ENCODE data around the gene RCBTB1. TPM values are rescaled to one million over a fixed set of nuclear protein-coding genes. Genes with fewer than 3 reads are reported as not detected.

RCBTB1 gene
- total RNA-seq, 1 donor from 2014 or later: 16.1 TPM

- Histone ChIP-seq H3K36me3 (ENCODE audit: insufficient read depth, low read length) (peaks cover 9% of the 10 kb centered on the region), H2AFZ (ENCODE audit: low read depth, low read length) (no peak overlapping the region), H3K79me2 (ENCODE audit: insufficient read depth, low read length) (no peaks in the 10 kb centered on the region), H3K4me3 (ENCODE audit: insufficient read depth, low read depth, low read length) (no peak overlapping the region), H3K4me1 (ENCODE audit: insufficient read depth, low read length) (no peaks in the 10 kb centered on the region), H3K9ac (ENCODE audit: low read length) (no peak overlapping the region), H3K27me3 (ENCODE audit: insufficient read depth, low read length) (no peaks in the 10 kb centered on the region), H3K9me3 (ENCODE audit: insufficient read depth, low read depth, low read length) (no peaks in the 10 kb centered on the region), H3K27ac (ENCODE audit: low read depth, low read length) (no peak overlapping the region), H4K20me1 (ENCODE audit: insufficient read depth, low read length) (no peaks in the 10 kb centered on the region), H3K4me2 (ENCODE audit: low read length) (no peak overlapping the region)
- Mint-ChIP-seq H3K27me3 (ENCODE audit: low read depth, unreplicated experiment) (no peaks in the 10 kb centered on the region), H3K36me3 (ENCODE audit: low read depth, unreplicated experiment) (peaks cover 16% of the 10 kb centered on the region), H3K9me3 (ENCODE audit: unreplicated experiment) (peaks cover 2% of the 10 kb centered on the region), H3K27ac (ENCODE audit: unreplicated experiment) (no peak overlapping the region), H3K4me1 (ENCODE audit: low read depth, unreplicated experiment) (no peaks in the 10 kb centered on the region), H3K4me3 (ENCODE audit: unreplicated experiment) (no peak overlapping the region)
- no peak for DNase-seq (ENCODE audit: low read depth)
- no peak for TF ChIP-seq EZH2 (IDR thresholded peaks at IDR 0.05; ENCODE audit: insufficient read depth, low read length)
- no peak for TF ChIP-seq CTCF (IDR thresholded peaks at IDR 0.05; ENCODE audit: insufficient read depth, low read depth, low read length)
- peak; percentile 59 for FAIRE-seq
Observed at GRCh38 chr13:49559006-49559405, 26.4 kb downstream of the RCBTB1 start.

GRCh38 chr13:49554387-49554786 lies 31.0 kb downstream of the RCBTB1 start:
- TF ChIP-seq EZH2 (IDR thresholded peaks at IDR 0.05; ENCODE audit: insufficient read depth, low read length): no peak
- no peak for TF ChIP-seq CTCF (IDR thresholded peaks at IDR 0.05; ENCODE audit: insufficient read depth, low read depth, low read length)
- no peaks in the 10 kb centered on the region for H3K27me3 Mint-ChIP-seq (ENCODE audit: low read depth, unreplicated experiment)
- no peak overlapping the region for H3K27ac Mint-ChIP-seq (ENCODE audit: unreplicated experiment)
- H3K36me3 Mint-ChIP-seq (ENCODE audit: low read depth, unreplicated experiment): peaks cover 13% of the 10 kb centered on the region
- Histone ChIP-seq H2AFZ (ENCODE audit: low read depth, low read length) (no peak overlapping the region), H3K27ac (ENCODE audit: low read depth, low read length) (no peak overlapping the region), H3K36me3 (ENCODE audit: insufficient read depth, low read length) (peaks cover 9% of the 10 kb centered on the region), H3K4me3 (ENCODE audit: insufficient read depth, low read depth, low read length) (no peak overlapping the region), H3K4me1 (ENCODE audit: insufficient read depth, low read length) (no peaks in the 10 kb centered on the region), H3K9me3 (ENCODE audit: insufficient read depth, low read depth, low read length) (no peaks in the 10 kb centered on the region), H3K27me3 (ENCODE audit: insufficient read depth, low read length) (no peaks in the 10 kb centered on the region), H4K20me1 (ENCODE audit: insufficient read depth, low read length) (no peaks in the 10 kb centered on the region), H3K4me2 (ENCODE audit: low read length) (no peak overlapping the region), H3K79me2 (ENCODE audit: insufficient read depth, low read length) (no peaks in the 10 kb centered on the region), H3K9ac (ENCODE audit: low read length) (no peak overlapping the region)
- no peak overlapping the region for H3K4me3 Mint-ChIP-seq (ENCODE audit: unreplicated experiment)
- DNase-seq (ENCODE audit: low read depth) (no peak), FAIRE-seq (no peak)
- peaks cover 2% of the 10 kb centered on the region for H3K9me3 Mint-ChIP-seq (ENCODE audit: unreplicated experiment)
- H3K4me1 Mint-ChIP-seq (ENCODE audit: low read depth, unreplicated experiment): no peaks in the 10 kb centered on the region

GRCh38 chr13:49553888-49554287 lies 31.5 kb downstream of the RCBTB1 start:
- no peak for TF ChIP-seq EZH2 (IDR thresholded peaks at IDR 0.05; ENCODE audit: insufficient read depth, low read length)
- TF ChIP-seq CTCF (IDR thresholded peaks at IDR 0.05; ENCODE audit: insufficient read depth, low read depth, low read length): no peak
- Histone ChIP-seq H2AFZ (ENCODE audit: low read depth, low read length) (no peak overlapping the region), H3K4me1 (ENCODE audit: insufficient read depth, low read length) (no peaks in the 10 kb centered on the region), H3K9me3 (ENCODE audit: insufficient read depth, low read depth, low read length) (no peaks in the 10 kb centered on the region), H3K36me3 (ENCODE audit: insufficient read depth, low read length) (peaks cover 7% of the 10 kb centered on the region), H3K4me2 (ENCODE audit: low read length) (no peak overlapping the region), H3K4me3 (ENCODE audit: insufficient read depth, low read depth, low read length) (no peak overlapping the region), H4K20me1 (ENCODE audit: insufficient read depth, low read length) (no peaks in the 10 kb centered on the region), H3K27ac (ENCODE audit: low read depth, low read length) (no peak overlapping the region), H3K27me3 (ENCODE audit: insufficient read depth, low read length) (no peaks in the 10 kb centered on the region), H3K9ac (ENCODE audit: low read length) (no peak overlapping the region), H3K79me2 (ENCODE audit: insufficient read depth, low read length) (no peaks in the 10 kb centered on the region)
- H3K9me3 Mint-ChIP-seq (ENCODE audit: unreplicated experiment): no peaks in the 10 kb centered on the region
- H3K4me3 Mint-ChIP-seq (ENCODE audit: unreplicated experiment): no peak overlapping the region
- peaks cover 10% of the 10 kb centered on the region for H3K36me3 Mint-ChIP-seq (ENCODE audit: low read depth, unreplicated experiment)
- no peak for DNase-seq (ENCODE audit: low read depth)
- no peaks in the 10 kb centered on the region for H3K4me1 Mint-ChIP-seq (ENCODE audit: low read depth, unreplicated experiment)
- H3K27ac Mint-ChIP-seq (ENCODE audit: unreplicated experiment): no peak overlapping the region
- no peaks in the 10 kb centered on the region for H3K27me3 Mint-ChIP-seq (ENCODE audit: low read depth, unreplicated experiment)
- FAIRE-seq: no peak

Measured in astrocyte (in vitro differentiated cells and primary cell).